Colonic mucosa (tissue), 4 donors: ENCODE results near the gene MEIS2. TPM values are rescaled to one million over a fixed set of nuclear protein-coding genes. Genes with fewer than 3 reads are reported as not detected.

Experiments
- DNase-seq: peaks from one replicate; pipeline ENCODE4 v3.0.0-alpha.2; 2020
- H3K27ac ChIP-seq: fragments of 200-600 bp; one replicate; pipeline ENCODE4 v1.8.0; 2021
- H3K27me3 ChIP-seq: fragments of 200-600 bp; one replicate; pipeline ENCODE4 v1.8.0; 2021
- H3K36me3 ChIP-seq: fragments of 200-600 bp; one replicate; pipeline ENCODE4 v1.8.0; 2021
- H3K4me1 ChIP-seq: fragments of 200-600 bp; one replicate; pipeline ENCODE4 v1.8.0; 2021; ENCODE audit warnings: mild to moderate bottlenecking
- H3K4me3 ChIP-seq: fragments of 200-600 bp; one replicate; pipeline ENCODE4 v1.8.0; 2021
- H3K9ac ChIP-seq, 2 donors: one replicate each; pipeline ENCODE4 v1.7.0; 2013; ENCODE audit warnings: control low read depth in 2 of 2, low read depth in 2 of 2, low read length in 2 of 2
- H3K9me3 ChIP-seq: fragments of 200-600 bp; one replicate; pipeline ENCODE4 v1.8.0; 2021
- CTCF ChIP-seq: fragments of 200-600 bp; IDR thresholded peaks from one replicate; pipeline ENCODE4 v1.8.0; 2022; ENCODE audit warnings: antibody characterized with exemption, mild to moderate bottlenecking
- intact Hi-C: fragments of 100-400 bp; cut with DNase I; formaldehyde crosslinking; loops from one replicate; pipeline ENCODE4 v1.14.1; 2022
- total RNA-seq, 2 donors: library from RNA; stranded (reverse); fragmentation: NEBNext Ultra II Directional in 1 of 2; extraction: Animal tissue kit (Norgen Biotek cat#: 25700) in 1 of 2; gene quantifications; one replicate each; pipeline ENCODE4 v1.2.1, GENCODE V29; 2021
- donor health status: healthy.
- donor health status: DM: no; HTN: no; CAD: no.
- donor health status: DM: no; HTN: no; CAD: no.

MEIS2 gene
- total RNA-seq, 2 donors from 2014 or later, result 1.7 to 7.6 TPM

GRCh38 chr15:37044915-37045648 is 55.3 kb downstream of the MEIS2 start:
- Histone ChIP-seq H3K9me3 (no peaks in the 10 kb centered on the region), H3K4me1 (no peaks in the 10 kb centered on the region), H3K27ac (no peak overlapping the region), H3K36me3 (no peaks in the 10 kb centered on the region), H3K9ac (no peak overlapping the region), H3K27me3 (no peaks in the 10 kb centered on the region), H3K4me3 (no peak overlapping the region)
- DNase-seq, result no peak
- TF ChIP-seq CTCF, result no peak
- intact Hi-C loops, result no loop called here

- H3K27ac ChIP-seq, result no peak overlapping the region
- TF ChIP-seq CTCF, result no peak
- intact Hi-C loops, result no loop called here
- no peaks in the 10 kb centered on the region for H3K27me3 ChIP-seq
- no peak overlapping the region for H3K9ac ChIP-seq
- no peaks in the 10 kb centered on the region for H3K36me3 ChIP-seq
- H3K4me1 ChIP-seq, result no peaks in the 10 kb centered on the region
- no peaks in the 10 kb centered on the region for H3K9me3 ChIP-seq
- no peak overlapping the region for H3K4me3 ChIP-seq
- DNase-seq, result no peak
Measured at GRCh38 chr15:37041836-37042235, 58.5 kb downstream of the MEIS2 start.

- no peaks in the 10 kb centered on the region for H3K36me3 ChIP-seq
- H3K9me3 ChIP-seq, result no peaks in the 10 kb centered on the region
- H3K4me1 ChIP-seq, result no peaks in the 10 kb centered on the region
- no peak for TF ChIP-seq CTCF
- DNase-seq, result no peak
- no peaks in the 10 kb centered on the region for H3K27me3 ChIP-seq
- intact Hi-C loops, result no loop called here
- H3K9ac ChIP-seq, result no peak overlapping the region
- H3K27ac ChIP-seq, result no peak overlapping the region
- no peak overlapping the region for H3K4me3 ChIP-seq
Measured at GRCh38 chr15:37041042-37041441, 59.3 kb downstream of the MEIS2 start.

- no peaks in the 10 kb centered on the region for H3K36me3 ChIP-seq
- TF ChIP-seq CTCF, result no peak
- intact Hi-C loops, result no loop called here
- no peaks in the 10 kb centered on the region for H3K4me1 ChIP-seq
- H3K27me3 ChIP-seq, result no peaks in the 10 kb centered on the region
- H3K4me3 ChIP-seq, result no peak overlapping the region
- H3K9me3 ChIP-seq, result no peaks in the 10 kb centered on the region
- H3K27ac ChIP-seq, result no peak overlapping the region
- no peak for DNase-seq
- H3K9ac ChIP-seq, result no peak overlapping the region
Measured at GRCh38 chr15:37040072-37040742, 60.1 kb downstream of the MEIS2 start.

- H3K4me3 ChIP-seq, result no peak overlapping the region
- no peak overlapping the region for H3K27ac ChIP-seq
- H3K9ac ChIP-seq, result no peak overlapping the region
- no peaks in the 10 kb centered on the region for H3K4me1 ChIP-seq
- H3K36me3 ChIP-seq, result no peaks in the 10 kb centered on the region
- no peaks in the 10 kb centered on the region for H3K9me3 ChIP-seq
- intact Hi-C loops, result no loop called here
- no peaks in the 10 kb centered on the region for H3K27me3 ChIP-seq
- TF ChIP-seq CTCF, result no peak
- no peak for DNase-seq
Measured at GRCh38 chr15:37038716-37039106, 61.6 kb downstream of the MEIS2 start.
